Measurements from ENCODE around the gene EDA.
A peak's percentile ranks its signal among the peaks of the same experiment; 100 is the strongest.

The EDA gene

DNA sequence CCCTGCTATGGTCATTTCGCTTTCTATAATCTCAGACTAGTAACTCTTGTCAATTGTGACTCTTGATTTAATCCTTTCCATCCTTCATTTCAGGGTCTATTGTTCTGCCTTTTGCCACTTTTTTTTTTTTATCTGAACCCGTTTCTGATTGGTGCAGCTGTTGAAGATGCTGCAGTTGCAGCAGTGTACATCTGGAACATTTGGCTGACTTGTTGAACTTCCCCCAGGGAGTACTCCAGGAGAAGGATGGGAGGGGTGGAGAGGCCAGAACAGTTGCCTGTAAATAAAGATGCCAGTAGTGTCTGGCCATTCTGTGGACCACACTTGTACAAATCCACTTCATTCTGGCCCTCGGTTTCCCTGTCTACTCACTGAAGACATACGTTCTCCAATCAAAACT, 1.0 kb upstream of the EDA start:
- no peaks in the 10 kb centered on the region for H3K9me3 ChIP-seq (replicated peaks; ENCODE audit: insufficient read depth, low read length)
- DNase-seq: no peak
- no peak overlapping the region for H3K4me2 ChIP-seq (ENCODE audit: low read depth, low read length)
- no peaks in the 10 kb centered on the region for H3K27me3 ChIP-seq (replicated peaks; ENCODE audit: insufficient read depth, low read length)
- H3K4me1 ChIP-seq (ENCODE audit: low read length): 0 out of 2 replicates have a peak, but pooled peaks cover 5% of the 10 kb centered on the region
- no peaks in the 10 kb centered on the region for H3K9me2 ChIP-seq (replicated peaks; ENCODE audit: insufficient read depth, low read length)
- H3K27ac ChIP-seq (ENCODE audit: low read length): no peak overlapping the region
- H3K4me3 ChIP-seq (ENCODE audit: low read length): no peak overlapping the region
- H2AFZ ChIP-seq (ENCODE audit: low read length): no peak overlapping the region
- TF ChIP-seq EZH2 (optimal IDR thresholded peaks at IDR 0.05; ENCODE audit: low read depth, low read length) (no peak), EZH2phosphoT487 (IDR thresholded peaks at IDR 0.05; ENCODE audit: low read length) (no peak)
- TF ChIP-seq, protein P1, sequence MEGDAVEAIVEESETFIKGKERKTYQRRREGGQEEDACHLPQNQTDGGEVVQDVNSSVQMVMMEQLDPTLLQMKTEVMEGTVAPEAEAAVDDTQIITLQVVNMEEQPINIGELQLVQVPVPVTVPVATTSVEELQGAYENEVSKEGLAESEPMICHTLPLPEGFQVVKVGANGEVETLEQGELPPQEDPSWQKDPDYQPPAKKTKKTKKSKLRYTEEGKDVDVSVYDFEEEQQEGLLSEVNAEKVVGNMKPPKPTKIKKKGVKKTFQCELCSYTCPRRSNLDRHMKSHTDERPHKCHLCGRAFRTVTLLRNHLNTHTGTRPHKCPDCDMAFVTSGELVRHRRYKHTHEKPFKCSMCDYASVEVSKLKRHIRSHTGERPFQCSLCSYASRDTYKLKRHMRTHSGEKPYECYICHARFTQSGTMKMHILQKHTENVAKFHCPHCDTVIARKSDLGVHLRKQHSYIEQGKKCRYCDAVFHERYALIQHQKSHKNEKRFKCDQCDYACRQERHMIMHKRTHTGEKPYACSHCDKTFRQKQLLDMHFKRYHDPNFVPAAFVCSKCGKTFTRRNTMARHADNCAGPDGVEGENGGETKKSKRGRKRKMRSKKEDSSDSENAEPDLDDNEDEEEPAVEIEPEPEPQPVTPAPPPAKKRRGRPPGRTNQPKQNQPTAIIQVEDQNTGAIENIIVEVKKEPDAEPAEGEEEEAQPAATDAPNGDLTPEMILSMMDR (IDR thresholded peaks at IDR 0.05; ENCODE audit: low read length): no peak
- H3K36me3 ChIP-seq (replicated peaks; ENCODE audit: insufficient read depth, low read length): no peaks in the 10 kb centered on the region
- H3F3A ChIP-seq (ENCODE audit: insufficient read depth, low read length): no peaks in the 10 kb centered on the region
- H3K9ac ChIP-seq (ENCODE audit: low read length): no peak overlapping the region
- H3K79me2 ChIP-seq (ENCODE audit: low read length): no peaks in the 10 kb centered on the region
- H4K20me1 ChIP-seq (ENCODE audit: insufficient read depth, low read length): no peaks in the 10 kb centered on the region

DNA sequence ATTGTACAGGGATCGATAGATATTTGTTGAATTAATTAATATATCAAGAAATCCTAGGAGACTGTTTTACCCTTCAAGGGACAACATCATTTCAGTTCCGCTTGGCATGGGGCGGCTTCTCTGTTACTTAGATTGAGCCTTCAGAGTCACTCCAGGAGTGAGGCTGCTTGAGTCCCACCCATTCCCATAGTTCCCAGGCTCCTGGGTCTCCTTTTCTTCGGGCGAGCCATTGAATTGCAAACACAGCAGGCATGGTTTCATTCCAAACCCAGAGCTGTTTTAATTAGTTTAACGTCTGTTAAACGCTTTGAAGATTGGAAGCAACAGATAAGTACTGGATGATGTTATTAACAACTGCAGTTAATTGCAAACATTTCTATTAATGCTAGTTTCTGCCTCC, 571 bp upstream of the EDA start:
- Histone ChIP-seq H3K4me1 (ENCODE audit: low read length) (peaks cover 7% of the 10 kb centered on the region; the same call in 1 of the 2 replicates), H3K27ac (ENCODE audit: low read length) (no peak overlapping the region), H3K4me2 (ENCODE audit: low read depth, low read length) (peak overlapping the region; percentile 28; the same call in 1 of the 2 replicates), H3F3A (ENCODE audit: insufficient read depth, low read length) (no peaks in the 10 kb centered on the region), H3K9ac (ENCODE audit: low read length) (no peak overlapping the region), H3K27me3 (replicated peaks; ENCODE audit: insufficient read depth, low read length) (no peaks in the 10 kb centered on the region), H3K36me3 (replicated peaks; ENCODE audit: insufficient read depth, low read length) (no peaks in the 10 kb centered on the region), H3K9me3 (replicated peaks; ENCODE audit: insufficient read depth, low read length) (no peaks in the 10 kb centered on the region), H3K4me3 (ENCODE audit: low read length) (peak overlapping the region; percentile 27; the same call in 1 of the 2 replicates), H3K9me2 (replicated peaks; ENCODE audit: insufficient read depth, low read length) (no peaks in the 10 kb centered on the region), H4K20me1 (ENCODE audit: insufficient read depth, low read length) (no peaks in the 10 kb centered on the region), H3K79me2 (ENCODE audit: low read length) (no peaks in the 10 kb centered on the region), H2AFZ (ENCODE audit: low read length) (0 out of 2 replicates have a peak overlapping the region, but pooled peaks have one; percentile 19)
- TF ChIP-seq EZH2 (optimal IDR thresholded peaks at IDR 0.05; ENCODE audit: low read depth, low read length) (no peak), EZH2phosphoT487 (IDR thresholded peaks at IDR 0.05; ENCODE audit: low read length) (no peak)
- TF ChIP-seq, protein P1 (IDR thresholded peaks at IDR 0.05; ENCODE audit: low read length): no peak
- no peak for DNase-seq

DNA sequence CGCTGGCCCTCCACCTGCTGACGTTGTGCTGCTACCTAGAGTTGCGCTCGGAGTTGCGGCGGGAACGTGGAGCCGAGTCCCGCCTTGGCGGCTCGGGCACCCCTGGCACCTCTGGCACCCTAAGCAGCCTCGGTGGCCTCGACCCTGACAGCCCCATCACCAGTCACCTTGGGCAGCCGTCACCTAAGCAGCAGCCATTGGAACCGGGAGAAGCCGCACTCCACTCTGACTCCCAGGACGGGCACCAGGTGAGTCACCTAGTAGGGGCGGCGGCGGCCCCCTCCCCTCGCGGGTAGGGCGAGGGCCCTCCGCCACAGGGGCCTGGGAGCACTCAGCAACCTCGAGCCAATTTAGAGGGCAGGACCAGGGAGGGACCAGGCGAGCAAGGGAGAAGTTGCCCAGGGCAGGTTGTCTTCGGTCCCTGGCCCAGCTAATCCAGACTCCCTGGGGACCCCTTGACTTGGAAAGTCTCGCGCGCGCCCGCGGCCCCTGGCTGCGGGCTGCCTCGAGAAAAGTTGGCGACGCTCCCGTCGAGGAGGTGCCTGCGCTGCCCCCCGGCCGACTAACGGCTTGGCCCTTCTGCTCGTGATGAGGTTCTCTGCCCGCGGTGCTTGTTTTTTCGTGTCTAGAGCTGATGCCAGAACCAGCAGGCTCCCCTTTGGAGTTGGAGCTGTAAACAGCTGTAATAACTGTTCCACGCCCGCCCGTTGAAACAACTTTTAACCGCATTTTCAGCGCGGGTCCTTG, 717 bp downstream of the EDA start:
- Histone ChIP-seq H3F3A (ENCODE audit: insufficient read depth, low read length) (no peaks in the 10 kb centered on the region), H3K9ac (ENCODE audit: low read length) (peak overlapping the region; percentile 50; the same call in 1 of the 2 replicates), H3K9me3 (replicated peaks; ENCODE audit: insufficient read depth, low read length) (no peaks in the 10 kb centered on the region), H3K4me1 (ENCODE audit: low read length) (peaks cover 12% of the 10 kb centered on the region; the same call in 1 of the 2 replicates), H3K36me3 (replicated peaks; ENCODE audit: insufficient read depth, low read length) (no peaks in the 10 kb centered on the region), H3K27me3 (replicated peaks; ENCODE audit: insufficient read depth, low read length) (no peaks in the 10 kb centered on the region), H3K9me2 (replicated peaks; ENCODE audit: insufficient read depth, low read length) (no peaks in the 10 kb centered on the region), H3K4me2 (ENCODE audit: low read depth, low read length) (peak overlapping the region; percentile 87), H3K4me3 (ENCODE audit: low read length) (peak overlapping the region; percentile 67), H2AFZ (ENCODE audit: low read length) (peak overlapping the region; percentile 65), H3K27ac (ENCODE audit: low read length) (no peak overlapping the region), H4K20me1 (ENCODE audit: insufficient read depth, low read length) (no peaks in the 10 kb centered on the region), H3K79me2 (ENCODE audit: low read length) (no peaks in the 10 kb centered on the region)
- TF ChIP-seq, protein P1 (IDR thresholded peaks at IDR 0.05; ENCODE audit: low read length): no peak
- TF ChIP-seq EZH2phosphoT487 (IDR thresholded peaks at IDR 0.05; ENCODE audit: low read length) (no peak), EZH2 (optimal IDR thresholded peaks at IDR 0.05; ENCODE audit: low read depth, low read length) (no peak)
- peak; percentile 12 for DNase-seq
